IMR-90 (cell line): Measurements from ENCODE around the gene RSAD1. TPM values are rescaled to one million over a fixed set of nuclear protein-coding genes. Genes with fewer than 3 reads are reported as not detected.

ENCODE experiments used
- ATAC-seq: fragments of 200-7000 bp; cut with Tn5 transposase; 2 replicates; pipeline ENCODE4 v1.9.1; 2020; ENCODE audit warnings: low read depth, mild to moderate bottlenecking, moderate library complexity
- BruUV-seq: library from RNA; stranded (reverse); fragments of 400-500 nt; replicated peaks from 2 replicates; lab custom pipeline; 2021; lab: Mats Ljungman, UMichigan
- CTCF ChIA-PET: fragments of 300-600 bp; formaldehyde crosslinking; extraction: SDS; loops from one replicate; lab custom pipeline; 2021; ENCODE audit warnings: antibody characterized with exemption; lab: Yijun Ruan, JAX
- POLR2A ChIA-PET: fragments of 300-600 bp; sonication (Branson Sonifier 250); formaldehyde crosslinking; loops from one replicate; lab custom pipeline; 2022; ENCODE audit warnings: antibody characterized with exemption; ENCODE audit not compliant: unreplicated experiment; lab: Charles Lee
- DNase-seq: peaks from one replicate; pipeline ENCODE4 v3.0.0; 2013
- H2AFZ ChIP-seq: replicated peaks from 2 replicates; pipeline ENCODE3; 2013; ENCODE audit warnings: low read length, mild to moderate bottlenecking; ENCODE audit not compliant: poor library complexity
- H2AK5ac ChIP-seq: 2 replicates; pipeline ENCODE4 v1.6.1; 2013; ENCODE audit warnings: low read depth, low read length, inconsistent platforms
- H2AK9ac ChIP-seq: replicated peaks from 2 replicates; pipeline ENCODE3; 2013; ENCODE audit warnings: mild to moderate bottlenecking, low read depth, low read length, moderate library complexity; ENCODE audit not compliant: poor library complexity
- H2BK120ac ChIP-seq: 2 replicates; pipeline ENCODE4 v1.6.1; 2013; ENCODE audit warnings: low read depth, low read length, inconsistent platforms
- H2BK15ac ChIP-seq: 3 replicates; pipeline ENCODE4 v1.6.1; 2013; ENCODE audit warnings: low read depth, low read length, inconsistent platforms
- H2BK20ac ChIP-seq: 2 replicates; pipeline ENCODE4 v1.6.1; 2013; ENCODE audit warnings: low read depth, mild to moderate bottlenecking, inconsistent platforms, low read length, moderate library complexity
- H2BK5ac ChIP-seq: 2 replicates; pipeline ENCODE4 v1.6.1; 2013; ENCODE audit warnings: mild to moderate bottlenecking, low read depth, low read length, inconsistent platforms; ENCODE audit not compliant: poor library complexity, severe bottlenecking
- H3K14ac ChIP-seq: replicated peaks from 2 replicates; pipeline ENCODE4 v1.6.1; 2013; ENCODE audit warnings: low read depth, low read length, inconsistent platforms
- H3K18ac ChIP-seq: 2 replicates; pipeline ENCODE4 v1.6.1; 2013; ENCODE audit warnings: low read depth, low read length, control low read depth
- H3K23ac ChIP-seq: 2 replicates; pipeline ENCODE4 v1.6.1; 2013; ENCODE audit warnings: low read depth, low read length, inconsistent platforms
- H3K27ac ChIP-seq: 2 replicates; pipeline ENCODE4 v1.5.1; 2013; ENCODE audit warnings: mild to moderate bottlenecking, control low read depth, low read length; ENCODE audit not compliant: insufficient read depth
- H3K27me3 ChIP-seq: 2 replicates; pipeline ENCODE4 v1.6.1; 2013; ENCODE audit warnings: low read length; ENCODE audit not compliant: control insufficient read depth, insufficient read depth
- H3K36me3 ChIP-seq: 2 replicates; pipeline ENCODE4 v1.6.1; 2013; ENCODE audit warnings: low read length, mixed read lengths; ENCODE audit not compliant: control insufficient read depth, insufficient read depth
- H3K4ac ChIP-seq: 2 replicates; pipeline ENCODE4 v1.6.1; 2013; ENCODE audit warnings: low read depth, low read length, inconsistent platforms
- H3K4me1 ChIP-seq: 2 replicates; pipeline ENCODE4 v1.6.1; 2013; ENCODE audit warnings: low read length, mixed read lengths; ENCODE audit not compliant: control insufficient read depth, insufficient read depth
- H3K4me2 ChIP-seq: 2 replicates; pipeline ENCODE4 v1.6.1; 2013; ENCODE audit warnings: low read depth, mild to moderate bottlenecking, control low read depth, low read length, moderate library complexity
- H3K4me3 ChIP-seq: 2 replicates; pipeline ENCODE4 v1.5.1; 2013; ENCODE audit warnings: low read depth, mild to moderate bottlenecking, control low read depth, low read length, moderate library complexity; ENCODE audit not compliant: insufficient read depth
- H3K56ac ChIP-seq: 2 replicates; pipeline ENCODE4 v1.6.1; 2013; ENCODE audit warnings: low read length, inconsistent platforms; ENCODE audit not compliant: insufficient read depth; ENCODE audit errors: extremely low read depth
- H3K79me1 ChIP-seq, 2 experiments: 2 replicates each; pipeline ENCODE4 v1.6.1; 2013; ENCODE audit warnings: low read length in 2 of 2, inconsistent platforms in 1 of 2, low read depth in 1 of 2
- H3K9ac ChIP-seq: 2 replicates; pipeline ENCODE4 v1.6.1; 2013; ENCODE audit warnings: low read depth, low read length, control low read depth
- H3K9me1 ChIP-seq: 2 replicates; pipeline ENCODE4 v1.6.1; 2013; ENCODE audit warnings: low read length, inconsistent platforms; ENCODE audit not compliant: insufficient read depth
- H3K9me3 ChIP-seq: 2 replicates; pipeline ENCODE4 v1.6.1; 2013; ENCODE audit warnings: low read length; ENCODE audit not compliant: control insufficient read depth, insufficient read depth
- H4K20me1 ChIP-seq: 2 replicates; pipeline ENCODE4 v1.6.1; 2013; ENCODE audit warnings: low read length, inconsistent platforms; ENCODE audit not compliant: insufficient read depth
- H4K5ac ChIP-seq: 2 replicates; pipeline ENCODE4 v1.6.1; 2013; ENCODE audit warnings: mild to moderate bottlenecking, low read depth, low read length, control low read depth
- H4K8ac ChIP-seq, 2 experiments: 2 replicates each; pipeline ENCODE4 v1.6.1; 2013; ENCODE audit warnings: low read depth in 2 of 2, low read length in 2 of 2, control low read depth in 1 of 2, inconsistent platforms in 1 of 2
- H4K91ac ChIP-seq: 2 replicates; pipeline ENCODE4 v1.6.1; 2013; ENCODE audit warnings: low read depth, low read length, inconsistent platforms; ENCODE audit not compliant: insufficient read depth
- CEBPB ChIP-seq: IDR thresholded peaks from 2 replicates; pipeline ENCODE4 v1.6.1; 2012; ENCODE audit warnings: low read depth, low read length, improper control_type of control experiment
- CHD1 ChIP-seq: IDR thresholded peaks from 2 replicates; pipeline ENCODE4 v1.6.1; 2012; ENCODE audit warnings: low read depth, low read length, improper control_type of control experiment
- FOS ChIP-seq: fragments of 150-350 bp; IDR thresholded peaks from 2 replicates; pipeline ENCODE4 v1.6.1; 2016; ENCODE audit warnings: low read depth, low read length
- MAFK ChIP-seq: IDR thresholded peaks from 2 replicates; pipeline ENCODE4 v1.6.1; 2012; ENCODE audit warnings: low read depth, low read length, improper control_type of control experiment
- MAZ ChIP-seq: IDR thresholded peaks from 2 replicates; pipeline ENCODE4 v1.6.1; 2012; ENCODE audit warnings: low read depth, mild to moderate bottlenecking, low read length, improper control_type of control experiment, moderate library complexity, borderline replicate concordance
- MXI1 ChIP-seq: IDR thresholded peaks from 2 replicates; pipeline ENCODE4 v1.6.1; 2012; ENCODE audit warnings: low read depth, mild to moderate bottlenecking, low read length, moderate library complexity, borderline replicate concordance
- NFE2L2 ChIP-seq: fragments of 150-350 bp; IDR thresholded peaks from 2 replicates; pipeline ENCODE4 v1.6.1; 2016; ENCODE audit warnings: low read depth, mild to moderate bottlenecking, low read length
- POLR2A ChIP-seq: IDR thresholded peaks from 2 replicates; pipeline ENCODE4 v1.6.1; 2012; ENCODE audit warnings: mild to moderate bottlenecking, low read depth, low read length
- RAD21 ChIP-seq: IDR thresholded peaks from 2 replicates; pipeline ENCODE4 v1.6.1; 2012; ENCODE audit warnings: low read length, improper control_type of control experiment
- RFX5 ChIP-seq: IDR thresholded peaks from 2 replicates; pipeline ENCODE4 v1.8.0; 2012; ENCODE audit warnings: low read depth, mild to moderate bottlenecking, low read length, moderate library complexity
- SMC3 ChIP-seq: fragments of 150-350 bp; IDR thresholded peaks from 2 replicates; pipeline ENCODE4 v1.6.1; 2016; ENCODE audit warnings: low read depth, mild to moderate bottlenecking, antibody characterized with exemption, low read length, moderate library complexity
- WGBS, 2 experiments: methylation state at CpG; one replicate each; pipeline versions ENCODE4 v1.1.5 to v1.1.7; 2013; ENCODE audit warnings: missing lambda C conversion rate in 2 of 2; ENCODE audit not compliant: insufficient read length in 1 of 2; ENCODE audit errors: extremely low coverage in 2 of 2; 5-methylcytosine and 5-hydroxymethylcytosine counted together
- dilution Hi-C: fragments of 300-500 bp; cut with HindIII; formaldehyde crosslinking; loops from one replicate; pipeline ENCODE4 v1.14.3; 2018; ENCODE audit warnings: low sequenced_read_pairs; ENCODE audit not compliant: unreplicated experiment
- in situ Hi-C: fragments of 300-500 bp; cut with MboI; formaldehyde crosslinking; loops from 3 replicates; pipeline ENCODE4 v1.14.3; 2019; ENCODE audit warnings: low sequenced_read_pairs, inconsistent platforms, mixed read lengths
- intact Hi-C: fragments of 100-400 bp; cut with micrococcal nuclease; formaldehyde crosslinking; loops from 2 replicates; pipeline ENCODE4 v1.10.0; 2022
- polyA plus RNA-seq, 3 experiments: library from polyadenylated mRNA; depleted of rRNA; stranded (reverse); fragments of >200 nt; gene quantifications; 2 replicates each; pipeline ENCODE4 v1.2.3, GENCODE V29; 2012; ENCODE audit warnings: low replicate concordance in 1 of 3
- total RNA-seq: library from RNA; depleted of rRNA; stranded (reverse); fragments of >200 nt; gene quantifications from 2 replicates; pipeline ENCODE4 v1.2.3, GENCODE V29; 2012
- TF ChIP-seq, protein P1 (sequence below): fragments of 150-350 bp; IDR thresholded peaks from 2 replicates; pipeline ENCODE4 v1.6.1; 2017; ENCODE audit warnings: mild to moderate bottlenecking, antibody characterized with exemption, low read length, low read depth
- TF ChIP-seq, protein P2 (sequence below): fragments of 150-350 bp; IDR thresholded peaks from 2 replicates; pipeline ENCODE4 v1.6.1; 2016; ENCODE audit warnings: low read depth, mild to moderate bottlenecking, low read length, moderate library complexity, borderline replicate concordance
- TF ChIP-seq, protein P3 (sequence below): conservative IDR thresholded peaks from 2 replicates; pipeline ENCODE4 v1.5.1; 2012; ENCODE audit warnings: mild to moderate bottlenecking, low read depth, low read length, improper control_type of control experiment

Gene RSAD1
- total and polyA plus RNA-seq, 2 of the 4 experiments (the other 2 are of a cell fraction): 10.8 to 19.2 TPM

DNA sequence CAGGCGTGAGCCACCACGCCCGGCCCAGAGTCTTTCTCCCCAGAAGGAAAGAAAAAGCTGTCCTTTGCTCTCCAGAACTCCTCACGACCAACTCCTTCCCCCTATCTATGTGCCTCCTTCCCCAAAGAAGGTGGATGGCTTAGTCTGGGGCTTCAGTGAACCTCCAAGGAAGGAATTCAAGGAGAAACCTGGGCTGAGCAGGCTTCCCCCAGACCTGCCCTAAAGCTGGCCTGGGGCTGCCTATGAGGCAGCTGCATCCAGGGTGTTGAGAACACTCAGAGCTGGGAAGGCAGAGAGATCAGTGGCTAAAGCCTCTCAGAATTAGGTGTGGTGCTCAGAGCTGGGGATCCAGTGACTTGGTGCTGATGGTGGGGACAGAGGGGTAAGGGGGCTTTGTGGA is 48.9 kb upstream of the RSAD1 start:
- Histone ChIP-seq H3K18ac (no peak overlapping the region), H3K14ac (no peak overlapping the region), H2AFZ (no peak overlapping the region), H3K56ac (no peak overlapping the region), H2BK15ac (no peak overlapping the region), H3K9ac (no peak overlapping the region), H3K27me3 (no peaks in the 10 kb centered on the region), H3K9me3 (no peaks in the 10 kb centered on the region), H3K36me3 (peaks cover 3% of the 10 kb centered on the region; the same call in 1 of the 2 replicates), H2BK20ac (no peak overlapping the region), H3K9me1 (peaks cover 17% of the 10 kb centered on the region), H3K4ac (no peak overlapping the region), H4K91ac (no peak overlapping the region), H3K4me1 (peaks cover 15% of the 10 kb centered on the region), H3K79me1 (peaks cover 14 to 63% of the 10 kb centered on the region in 2 experiments; a peak in 3 of 4 replicates), H2AK9ac (peak overlapping the region; percentile 58), H2BK5ac (no peak overlapping the region), H3K4me3 (no peak overlapping the region), H4K5ac (no peak overlapping the region), H3K4me2 (no peak overlapping the region), H4K20me1 (no peaks in the 10 kb centered on the region), H3K23ac (no peak overlapping the region), H2AK5ac (no peak overlapping the region), H2BK120ac (no peak overlapping the region), H4K8ac (no peak overlapping the region), H3K27ac (no peak overlapping the region)
- DNase-seq (no peak), ATAC-seq (no peak)
- ChIA-PET CTCF (no interaction called here), POLR2A (no interaction called here)
- BruUV-seq: no TSS peak
- WGBS, 2 experiments: no CpG with 5 or more reads among the region's 4 CpGs
- in situ Hi-C loops (no loop called here), dilution Hi-C loops (no loop called here), intact Hi-C loops (no loop called here)
- TF ChIP-seq MXI1: no peak
- TF ChIP-seq CEBPB: no peak
- TF ChIP-seq, protein P1, sequence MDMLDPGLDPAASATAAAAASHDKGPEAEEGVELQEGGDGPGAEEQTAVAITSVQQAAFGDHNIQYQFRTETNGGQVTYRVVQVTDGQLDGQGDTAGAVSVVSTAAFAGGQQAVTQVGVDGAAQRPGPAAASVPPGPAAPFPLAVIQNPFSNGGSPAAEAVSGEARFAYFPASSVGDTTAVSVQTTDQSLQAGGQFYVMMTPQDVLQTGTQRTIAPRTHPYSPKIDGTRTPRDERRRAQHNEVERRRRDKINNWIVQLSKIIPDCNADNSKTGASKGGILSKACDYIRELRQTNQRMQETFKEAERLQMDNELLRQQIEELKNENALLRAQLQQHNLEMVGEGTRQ: no peak
- TF ChIP-seq RAD21: no peak
- no peak for TF ChIP-seq SMC3
- no peak for TF ChIP-seq MAFK
- TF ChIP-seq NFE2L2: no peak
- no peak for TF ChIP-seq MAZ
- TF ChIP-seq, protein P2, sequence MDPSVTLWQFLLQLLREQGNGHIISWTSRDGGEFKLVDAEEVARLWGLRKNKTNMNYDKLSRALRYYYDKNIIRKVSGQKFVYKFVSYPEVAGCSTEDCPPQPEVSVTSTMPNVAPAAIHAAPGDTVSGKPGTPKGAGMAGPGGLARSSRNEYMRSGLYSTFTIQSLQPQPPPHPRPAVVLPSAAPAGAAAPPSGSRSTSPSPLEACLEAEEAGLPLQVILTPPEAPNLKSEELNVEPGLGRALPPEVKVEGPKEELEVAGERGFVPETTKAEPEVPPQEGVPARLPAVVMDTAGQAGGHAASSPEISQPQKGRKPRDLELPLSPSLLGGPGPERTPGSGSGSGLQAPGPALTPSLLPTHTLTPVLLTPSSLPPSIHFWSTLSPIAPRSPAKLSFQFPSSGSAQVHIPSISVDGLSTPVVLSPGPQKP: no peak
- no peak for TF ChIP-seq POLR2A
- TF ChIP-seq, protein P3, sequence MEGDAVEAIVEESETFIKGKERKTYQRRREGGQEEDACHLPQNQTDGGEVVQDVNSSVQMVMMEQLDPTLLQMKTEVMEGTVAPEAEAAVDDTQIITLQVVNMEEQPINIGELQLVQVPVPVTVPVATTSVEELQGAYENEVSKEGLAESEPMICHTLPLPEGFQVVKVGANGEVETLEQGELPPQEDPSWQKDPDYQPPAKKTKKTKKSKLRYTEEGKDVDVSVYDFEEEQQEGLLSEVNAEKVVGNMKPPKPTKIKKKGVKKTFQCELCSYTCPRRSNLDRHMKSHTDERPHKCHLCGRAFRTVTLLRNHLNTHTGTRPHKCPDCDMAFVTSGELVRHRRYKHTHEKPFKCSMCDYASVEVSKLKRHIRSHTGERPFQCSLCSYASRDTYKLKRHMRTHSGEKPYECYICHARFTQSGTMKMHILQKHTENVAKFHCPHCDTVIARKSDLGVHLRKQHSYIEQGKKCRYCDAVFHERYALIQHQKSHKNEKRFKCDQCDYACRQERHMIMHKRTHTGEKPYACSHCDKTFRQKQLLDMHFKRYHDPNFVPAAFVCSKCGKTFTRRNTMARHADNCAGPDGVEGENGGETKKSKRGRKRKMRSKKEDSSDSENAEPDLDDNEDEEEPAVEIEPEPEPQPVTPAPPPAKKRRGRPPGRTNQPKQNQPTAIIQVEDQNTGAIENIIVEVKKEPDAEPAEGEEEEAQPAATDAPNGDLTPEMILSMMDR: no peak
- no peak for TF ChIP-seq RFX5
- no peak for TF ChIP-seq FOS
- TF ChIP-seq CHD1: no peak
